GM21786 (cell line): Measurements from ENCODE around the gene SPTSSB.

Experiments used
- ATAC-seq: cut with Tn5 transposase; IDR thresholded peaks from one replicate; pipeline ENCODE4 v1.9.1; 2021; ENCODE audit not compliant: unreplicated experiment

Gene SPTSSB

DNA sequence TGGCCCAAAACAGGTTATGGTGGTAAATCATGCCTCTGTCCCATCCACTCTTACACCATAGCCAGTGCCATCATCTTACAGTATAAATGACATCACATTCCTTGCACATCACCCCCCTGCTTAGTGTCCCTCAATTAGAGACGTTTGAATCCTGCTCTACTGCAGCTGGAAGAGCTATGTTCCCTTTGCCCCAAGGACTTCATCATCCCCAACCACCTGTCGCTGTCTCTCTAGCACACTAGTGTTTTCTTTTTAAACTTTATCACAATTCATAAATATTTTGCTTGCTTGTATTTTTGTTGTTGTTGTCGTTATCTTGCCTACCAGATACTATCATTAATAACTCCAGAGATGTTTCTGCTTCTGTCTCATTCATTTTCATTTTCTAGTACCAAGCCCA, 28.7 kb downstream of the SPTSSB start:
- no peak for ATAC-seq

- no peak for ATAC-seq
Observed at GRCh38 chr3:161339517-161340500, 31.5 kb downstream of the SPTSSB start.

- ATAC-seq, result peak; percentile 68
Observed at GRCh38 chr3:161337311-161337710, 34.0 kb downstream of the SPTSSB start.

- peak; percentile 44 for ATAC-seq
Observed at GRCh38 chr3:161336661-161337060, 34.7 kb downstream of the SPTSSB start.

DNA sequence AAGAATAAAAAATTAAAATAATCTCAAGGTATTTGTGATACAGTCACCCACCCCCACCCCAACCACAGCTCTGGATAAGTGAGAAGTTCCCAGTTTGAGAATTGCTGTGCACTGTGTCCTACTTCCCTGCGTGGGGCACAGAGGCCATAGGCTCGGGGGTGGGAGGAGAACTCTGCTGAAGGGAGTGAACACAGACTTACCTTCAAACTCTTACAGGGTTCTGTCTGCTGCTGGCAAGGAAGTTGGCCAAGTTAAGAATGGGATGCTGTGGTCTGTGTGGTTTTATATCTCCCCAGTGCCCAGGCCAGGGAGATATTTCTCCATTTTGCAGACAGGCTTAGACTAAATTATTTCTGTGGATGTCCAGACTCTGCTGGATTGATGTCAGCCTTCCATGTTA, 37.6 kb downstream of the SPTSSB start:
- ATAC-seq, result no peak

- no peak for ATAC-seq
Observed at GRCh38 chr3:161332792-161333191, 38.5 kb downstream of the SPTSSB start.

DNA sequence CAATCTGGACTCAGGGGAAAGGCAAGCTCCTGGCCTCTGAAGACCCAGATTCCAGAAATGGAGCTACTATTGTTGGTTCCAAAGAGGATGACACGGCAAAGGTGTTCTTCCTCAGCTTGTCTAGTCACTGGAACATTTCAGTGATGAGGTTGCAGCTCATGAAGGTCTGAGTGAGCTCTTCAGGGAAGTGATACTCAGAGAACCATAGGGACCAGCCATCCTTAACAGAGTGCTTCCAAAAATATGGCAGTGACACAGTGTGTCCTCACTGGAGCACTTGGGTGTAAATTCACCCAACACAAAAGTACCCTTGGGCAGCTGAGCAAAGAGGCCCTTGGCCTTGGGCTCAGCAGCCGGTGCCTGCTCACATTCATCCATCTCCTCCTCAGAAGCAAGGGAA, 46.3 kb downstream of the SPTSSB start:
- ATAC-seq, result no peak

GRCh38 chr3:161323926-161324621, 47.2 kb downstream of the SPTSSB start:
- no peak for ATAC-seq

- no peak for ATAC-seq
Observed at GRCh38 chr3:161322781-161323568, 48.3 kb downstream of the SPTSSB start.

- no peak for ATAC-seq
Observed at GRCh38 chr3:161320837-161321236, 50.5 kb downstream of the SPTSSB start.

DNA sequence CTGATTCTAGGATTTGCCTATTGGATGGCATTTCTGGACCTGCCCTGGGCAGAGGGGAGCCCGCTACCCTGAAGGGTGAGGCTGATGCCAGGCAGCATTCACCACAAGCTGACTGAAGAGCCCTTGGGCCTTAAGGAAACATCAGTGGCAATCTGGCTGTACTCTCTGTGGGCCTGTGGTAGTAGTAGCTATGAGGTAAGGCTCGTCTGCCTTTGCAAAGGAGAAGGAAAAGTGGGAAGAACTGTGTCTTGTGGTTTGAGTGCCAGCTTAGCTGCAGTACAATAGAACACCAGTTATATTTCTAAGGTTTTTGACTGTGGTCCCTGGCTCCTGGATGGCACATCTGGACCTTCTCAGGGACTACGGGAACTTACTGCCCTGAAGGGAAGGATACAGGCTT, 51.5 kb downstream of the SPTSSB start:
- no peak for ATAC-seq

DNA sequence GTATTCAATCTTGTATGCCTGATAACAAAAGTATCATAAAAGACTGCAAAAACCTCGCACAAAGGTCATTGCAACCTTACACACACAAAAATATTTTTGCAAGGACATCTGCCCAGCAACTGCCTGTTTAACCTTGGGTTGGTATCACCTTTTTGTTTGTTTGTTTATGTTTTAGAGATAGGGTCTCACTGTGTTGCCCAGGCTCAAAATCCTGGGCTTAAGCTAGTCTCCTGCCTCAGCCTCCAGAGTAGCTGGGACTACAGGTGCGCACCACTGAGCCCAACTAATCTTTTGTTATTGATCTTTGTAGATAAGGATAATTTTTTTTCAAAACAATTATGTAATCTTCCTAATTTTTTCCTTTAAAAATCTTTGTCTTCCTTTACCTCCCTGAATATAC, 54.2 kb downstream of the SPTSSB start:
- no peak for ATAC-seq

DNA sequence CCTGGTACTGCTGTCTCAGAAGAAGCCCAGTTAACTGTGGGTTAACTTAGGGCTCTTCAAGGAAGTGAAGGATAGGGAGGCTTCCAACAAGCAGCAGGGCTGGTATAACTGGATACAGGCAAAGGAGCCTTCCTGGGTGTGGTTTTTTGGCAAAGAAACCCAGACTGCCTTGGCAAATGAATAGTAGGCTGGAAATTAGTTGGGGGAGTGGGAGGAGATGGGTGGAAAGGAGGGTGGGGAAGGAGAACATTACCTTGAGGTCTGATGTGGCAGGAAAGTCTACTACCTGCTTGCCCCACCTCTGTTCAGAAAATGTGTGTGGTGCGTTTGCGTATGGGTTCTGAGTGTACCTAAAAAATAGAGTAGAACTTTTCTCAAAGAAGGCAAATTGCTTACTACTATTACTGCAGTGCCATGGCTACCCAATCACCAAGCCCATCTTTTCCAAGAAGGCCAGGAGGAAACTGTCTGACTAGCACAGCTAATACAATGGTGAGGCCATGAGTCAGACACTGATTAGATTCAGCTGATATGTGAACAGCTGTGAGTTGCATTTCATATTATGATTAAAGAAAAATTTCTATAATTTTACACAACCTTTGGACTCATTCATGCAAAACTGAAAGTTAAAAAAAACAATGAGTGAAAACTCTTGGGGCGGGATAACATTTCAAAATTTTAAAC, 55.2 kb downstream of the SPTSSB start:
- ATAC-seq, result no peak

DNA sequence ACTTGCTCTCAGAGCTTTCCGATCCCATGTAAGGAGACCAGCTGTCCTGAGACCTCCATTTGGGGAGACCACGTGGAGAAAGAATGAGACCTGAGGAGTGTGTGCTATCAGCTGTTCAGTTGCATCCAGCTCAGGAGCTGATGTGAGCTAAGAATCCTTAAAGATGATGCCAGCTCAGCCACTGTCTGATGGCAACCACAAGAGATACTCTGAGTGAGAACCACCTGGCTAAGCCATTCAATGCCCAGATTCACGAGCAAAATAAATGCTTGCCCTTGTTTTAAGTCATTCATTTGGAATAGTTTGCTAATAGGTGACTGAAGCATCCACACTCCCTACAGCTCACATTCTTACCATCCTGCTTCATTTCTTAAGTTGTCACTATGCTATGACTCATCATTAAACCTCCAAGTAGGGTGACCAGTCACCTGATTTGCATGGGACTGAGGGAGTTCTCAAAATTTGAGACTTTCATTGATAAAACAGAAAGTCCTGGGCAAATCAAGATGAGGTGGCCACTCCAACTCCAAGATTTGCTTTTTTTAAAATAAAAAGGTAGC, 56.4 kb downstream of the SPTSSB start:
- ATAC-seq, result peak; percentile 40

DNA sequence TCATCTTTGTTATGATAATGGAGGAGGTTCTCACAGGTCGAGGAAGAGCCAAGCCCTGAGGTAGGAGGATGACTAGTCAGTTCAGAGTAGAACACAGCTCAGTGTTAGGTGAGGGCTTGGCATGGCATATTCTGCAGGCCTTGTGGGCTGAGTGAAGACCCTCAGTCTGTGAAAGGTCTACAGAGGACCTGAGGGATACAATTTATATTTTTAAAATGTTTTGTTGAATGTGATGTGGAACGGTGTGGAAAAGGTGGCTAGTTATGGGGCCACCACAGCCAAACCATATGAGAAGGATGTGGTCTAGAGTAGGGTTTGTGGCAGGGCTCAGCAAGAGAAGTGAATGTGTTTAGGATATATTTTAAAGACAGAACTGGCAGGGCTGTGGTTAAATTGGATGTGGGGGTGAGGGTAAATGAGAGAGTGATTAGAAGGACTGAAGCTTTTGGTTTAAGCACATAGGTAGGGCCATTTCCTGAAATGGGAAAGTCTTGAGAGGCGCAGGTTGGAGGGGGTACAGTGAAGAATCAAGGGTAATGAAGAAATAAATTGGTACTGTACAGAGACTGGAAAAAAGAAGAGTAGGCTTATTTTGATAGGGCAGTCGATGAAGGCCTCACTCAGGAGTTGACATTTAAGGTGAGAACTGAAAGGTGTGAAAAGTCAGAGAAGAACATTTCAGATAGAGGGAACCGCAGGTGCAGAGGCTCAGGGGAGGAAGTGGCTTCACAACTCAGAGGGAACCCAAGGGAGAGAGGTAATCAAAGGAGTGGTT, 60.5 kb downstream of the SPTSSB start:
- peak; percentile 79 for ATAC-seq

GRCh38 chr3:161305095-161305991, 66.0 kb downstream of the SPTSSB start:
- ATAC-seq, result no peak

DNA sequence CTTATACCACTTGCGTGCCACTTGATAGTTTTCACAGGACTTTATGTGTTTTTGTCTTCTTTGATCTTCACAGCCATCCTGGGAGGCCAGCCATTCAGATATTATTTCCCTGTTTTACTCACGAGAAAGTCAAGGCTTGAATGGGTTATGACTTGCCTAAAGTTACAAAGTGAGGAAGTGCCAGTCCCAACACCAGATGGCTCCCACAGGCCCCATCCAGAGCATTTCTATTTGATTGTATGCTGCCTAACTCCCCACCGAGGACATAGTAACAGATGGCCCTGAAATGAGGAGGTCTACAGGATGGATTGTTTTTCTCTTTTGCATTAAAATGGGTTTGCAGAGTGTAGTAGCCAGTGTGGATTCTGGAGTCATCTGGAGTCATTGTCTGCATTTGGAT, 74.5 kb downstream of the SPTSSB start:
- ATAC-seq, result no peak

DNA sequence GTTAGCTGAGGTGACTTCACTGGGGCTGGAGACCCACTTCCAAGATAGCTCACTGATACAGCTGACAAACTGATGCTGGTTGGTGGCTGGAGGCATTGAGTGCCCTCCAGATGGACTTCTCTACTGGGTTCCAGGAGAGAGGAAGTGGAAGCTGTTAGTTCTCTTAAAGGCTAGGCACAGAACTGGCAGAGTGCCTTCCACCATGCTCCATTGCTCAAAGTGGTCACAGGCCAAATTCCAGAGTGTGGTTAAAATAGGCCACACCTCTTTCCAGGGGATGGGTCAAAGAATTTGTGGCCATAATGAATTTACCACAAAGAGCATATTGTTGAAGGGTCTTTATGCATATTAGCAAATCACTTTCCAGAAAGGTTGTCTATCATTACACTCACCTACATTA, 76.0 kb downstream of the SPTSSB start:
- no peak for ATAC-seq
